ENCODE data around the gene VSIG10. TPM values are rescaled to one million over a fixed set of nuclear protein-coding genes. Genes with fewer than 3 reads are reported as not detected.
"Not testable (repeated sequence)": the region's sequence is repeated elsewhere in the genome, so short reads cannot be mapped to it uniquely, and the experiment has no call there.

Gene VSIG10
- polyA plus RNA-seq, 1 donor (not counting 4 experiments of a cell fraction or from before 2014, with no cell fraction given): 11.4 TPM

- Histone ChIP-seq H3K9me3 (ENCODE audit: control insufficient read depth, low read depth, low read length) (no peaks in the 10 kb centered on the region), H3K4me3 (ENCODE audit: control insufficient read depth in 2 of 3, extremely low read depth in 1 of 3, insufficient read depth in 2 of 3, low read depth in 1 of 3, low read length in 3 of 3) (peak within 1 kb of the TSS; percentile 78 to 99 (median 86)), H3K36me3 (ENCODE audit: control insufficient read depth in 2 of 2, extremely low read depth in 1 of 2, insufficient read depth in 2 of 2, low read length in 2 of 2) (peaks cover 11 to 12% of the 10 kb centered on the region in 2 experiments), H4K20me1 (ENCODE audit: control insufficient read depth, extremely low read depth, insufficient read depth, low read length) (no peaks in the 10 kb centered on the region), H3K79me2 (ENCODE audit: control insufficient read depth, insufficient read depth, low read length) (peaks cover 29% of the 10 kb centered on the region), H3K9me1 (ENCODE audit: control insufficient read depth, extremely low read depth, insufficient read depth, low read length) (no peaks in the 10 kb centered on the region), H2AFZ (ENCODE audit: control insufficient read depth, low read length) (peak within 1 kb of the TSS; percentile 93), H3K4me2 (ENCODE audit: control insufficient read depth, extremely low read depth, insufficient read depth, low read depth, low read length) (peak within 1 kb of the TSS; percentile 72), H3K27ac (ENCODE audit: control insufficient read depth, insufficient read depth, low read length) (peak within 1 kb of the TSS; percentile 73), H3K4me1 (ENCODE audit: control insufficient read depth, extremely low read depth, insufficient read depth, low read length) (peaks cover 7% of the 10 kb centered on the region), H3K27me3 (ENCODE audit: control insufficient read depth, extremely low read depth, insufficient read depth, low read length) (no peaks in the 10 kb centered on the region), H3K9ac (ENCODE audit: control insufficient read depth, extremely low read depth, insufficient read depth, low read length) (peak within 1 kb of the TSS; percentile 93)
- no peak for TF ChIP-seq CTCF (optimal IDR thresholded peaks at IDR 0.05 in 1 of 3, IDR thresholded peaks at IDR 0.05 in 1 of 3, conservative IDR thresholded peaks at IDR 0.05 in 1 of 3; ENCODE audit: extremely low read depth in 1 of 3, insufficient read depth in 2 of 3, low read length in 3 of 3)
- no peak for FAIRE-seq
- dilution Hi-C loops (cut with MboI; ENCODE audit: extremely low pct_ligation_motif_present, low sequenced_read_pairs): no loop called here
- peak; percentile 41 for DNase-seq (ENCODE audit: low read depth, low spot score)
These were observed 32.2 kb upstream of the VSIG10 start, which contains the start of gene PEBP1 for GRCh38 chr12:118135788-118136558. TSS of gene PEBP1 (plus strand) at chr12:118136124. CDS start at chr12:118136210, 86 bp downstream.

GRCh38 chr12:118129436-118129835 is 25.6 kb upstream of the VSIG10 start:
- dilution Hi-C loops (cut with MboI; ENCODE audit: extremely low pct_ligation_motif_present, low sequenced_read_pairs); H3K9ac ChIP-seq (ENCODE audit: control insufficient read depth, extremely low read depth, insufficient read depth, low read length); H4K20me1 ChIP-seq (ENCODE audit: control insufficient read depth, extremely low read depth, insufficient read depth, low read length); FAIRE-seq; DNase-seq (ENCODE audit: low read depth, low spot score); H3K27ac ChIP-seq (ENCODE audit: control insufficient read depth, insufficient read depth, low read length); H3K4me2 ChIP-seq (ENCODE audit: control insufficient read depth, extremely low read depth, insufficient read depth, low read depth, low read length); H3K4me3 ChIP-seq (ENCODE audit: control insufficient read depth in 2 of 3, extremely low read depth in 1 of 3, insufficient read depth in 2 of 3, low read depth in 1 of 3, low read length in 3 of 3); H3K9me3 ChIP-seq (ENCODE audit: control insufficient read depth, low read depth, low read length); H3K4me1 ChIP-seq (ENCODE audit: control insufficient read depth, extremely low read depth, insufficient read depth, low read length); H3K79me2 ChIP-seq (ENCODE audit: control insufficient read depth, insufficient read depth, low read length); H2AFZ ChIP-seq (ENCODE audit: control insufficient read depth, low read length); H3K36me3 ChIP-seq (ENCODE audit: control insufficient read depth in 2 of 2, extremely low read depth in 1 of 2, insufficient read depth in 2 of 2, low read length in 2 of 2); H3K9me1 ChIP-seq (ENCODE audit: control insufficient read depth, extremely low read depth, insufficient read depth, low read length); H3K27me3 ChIP-seq (ENCODE audit: control insufficient read depth, extremely low read depth, insufficient read depth, low read length): not testable (repeated sequence)

- no peaks in the 10 kb centered on the region for H4K20me1 ChIP-seq (ENCODE audit: control insufficient read depth, extremely low read depth, insufficient read depth, low read length)
- H3K9ac ChIP-seq (ENCODE audit: control insufficient read depth, extremely low read depth, insufficient read depth, low read length): no peak overlapping the region
- no peaks in the 10 kb centered on the region for H3K27me3 ChIP-seq (ENCODE audit: control insufficient read depth, extremely low read depth, insufficient read depth, low read length)
- H3K9me3 ChIP-seq (ENCODE audit: control insufficient read depth, low read depth, low read length): no peaks in the 10 kb centered on the region
- dilution Hi-C loops (cut with MboI; ENCODE audit: extremely low pct_ligation_motif_present, low sequenced_read_pairs): no loop called here
- DNase-seq (ENCODE audit: low read depth, low spot score): no peak
- no peaks in the 10 kb centered on the region for H3K4me1 ChIP-seq (ENCODE audit: control insufficient read depth, extremely low read depth, insufficient read depth, low read length)
- no peak overlapping the region for H2AFZ ChIP-seq (ENCODE audit: control insufficient read depth, low read length)
- no peak for FAIRE-seq
- H3K4me2 ChIP-seq (ENCODE audit: control insufficient read depth, extremely low read depth, insufficient read depth, low read depth, low read length): no peak overlapping the region
- no peaks in the 10 kb centered on the region for H3K36me3 ChIP-seq (ENCODE audit: control insufficient read depth in 2 of 2, extremely low read depth in 1 of 2, insufficient read depth in 2 of 2, low read length in 2 of 2)
- TF ChIP-seq CTCF (optimal IDR thresholded peaks at IDR 0.05 in 1 of 3, IDR thresholded peaks at IDR 0.05 in 1 of 3, conservative IDR thresholded peaks at IDR 0.05 in 1 of 3; ENCODE audit: extremely low read depth in 1 of 3, insufficient read depth in 2 of 3, low read length in 3 of 3) (no peak), EZH2 (IDR thresholded peaks at IDR 0.05; ENCODE audit: low read length) (no peak)
- no peaks in the 10 kb centered on the region for H3K9me1 ChIP-seq (ENCODE audit: control insufficient read depth, extremely low read depth, insufficient read depth, low read length)
- H3K27ac ChIP-seq (ENCODE audit: control insufficient read depth, insufficient read depth, low read length): no peak overlapping the region
- H3K79me2 ChIP-seq (ENCODE audit: control insufficient read depth, insufficient read depth, low read length): no peaks in the 10 kb centered on the region
- H3K4me3 ChIP-seq (ENCODE audit: control insufficient read depth in 2 of 3, extremely low read depth in 1 of 3, insufficient read depth in 2 of 3, low read depth in 1 of 3, low read length in 3 of 3): no peak overlapping the region
These were observed 24.1 kb upstream of the VSIG10 start for GRCh38 chr12:118127867-118128266.
